Thyroid gland (tissue), 4 donors: ENCODE measurements around the gene HNRNPLL.
"Not testable (repeated sequence)": the region's sequence is repeated elsewhere in the genome, so short reads cannot be mapped to it uniquely, and the experiment has no call there.

Experiments
- CTCF ChIP-seq, 6 experiments: fragments of 200-600 bp in 3 of 6; fragments of 450-650 bp in 3 of 6; sonication (generic) in 3 of 6; IDR thresholded peaks; one replicate each; pipeline ENCODE4 v1.5.1; 2016 to 2019; ENCODE audit warnings: antibody characterized with exemption in 6 of 6, mild to moderate bottlenecking in 2 of 6, inconsistent platforms in 1 of 6, moderate library complexity in 1 of 6
- POLR2A ChIP-seq, 2 donors: fragments of 450-650 bp; IDR thresholded peaks; one replicate each; pipeline ENCODE4 v1.6.1; 2017; ENCODE audit warnings: antibody characterized with exemption in 2 of 2, mild to moderate bottlenecking in 2 of 2, moderate library complexity in 1 of 2

GRCh38 chr2:38537296-38537695 lies 65.4 kb downstream of the HNRNPLL start:
- TF ChIP-seq CTCF, POLR2A (IDR thresholded peaks at IDR 0.05): not testable (repeated sequence)
